SU-DHL-6 (cell line): ENCODE measurements around the gene SLC26A2.

Experiments used
- H2AFZ ChIP-seq: fragments of 200-600 bp; sonication (generic); 2 replicates; pipeline ENCODE4 v1.6.1; 2014; ENCODE audit warnings: low read depth, mild to moderate bottlenecking, moderate library complexity, mixed read lengths, antibody characterized with exemption, low read length; ENCODE audit not compliant: severe bottlenecking
- H3F3A ChIP-seq: fragments of 200-600 bp; shearing (Covaris generic); 2 replicates; pipeline ENCODE4 v1.6.0; 2016; ENCODE audit warnings: antibody characterized with exemption, mild to moderate bottlenecking; ENCODE audit not compliant: insufficient read depth
- H3K27ac ChIP-seq: fragments of 200-600 bp; sonication (generic); 2 replicates; pipeline ENCODE4 v1.5.1; 2016; ENCODE audit warnings: low read depth, mild to moderate bottlenecking, low read length, moderate library complexity, mixed read lengths
- H3K27me3 ChIP-seq: fragments of 200-600 bp; sonication (generic), shearing (Covaris generic); 2 replicates; pipeline ENCODE4 v1.6.0; 2014; ENCODE audit warnings: mild to moderate bottlenecking, low read length
- H3K36me3 ChIP-seq: fragments of 200-600 bp; sonication (generic); 2 replicates; pipeline ENCODE4 v1.6.1; 2014; ENCODE audit warnings: mild to moderate bottlenecking, low read length, mixed read lengths
- H3K4me2 ChIP-seq: fragments of 300-600, 200-600 bp; shearing (Covaris generic), sonication (generic); 2 replicates; pipeline ENCODE4 v1.6.0; 2014; ENCODE audit warnings: low read length, low read depth, mild to moderate bottlenecking; ENCODE audit not compliant: poor library complexity, severe bottlenecking
- H3K4me3 ChIP-seq: fragments of 200-600 bp; sonication (generic); 2 replicates; pipeline ENCODE4 v1.5.1; 2014; ENCODE audit warnings: antibody characterized with exemption, low read length, mild to moderate bottlenecking, mixed read lengths; ENCODE audit not compliant: insufficient read depth, poor library complexity, severe bottlenecking
- H3K79me2 ChIP-seq: fragments of 200-600 bp; sonication (generic); 2 replicates; pipeline ENCODE4 v1.6.1; 2014; ENCODE audit warnings: mild to moderate bottlenecking, low read length, moderate library complexity; ENCODE audit not compliant: insufficient read depth
- H3K9ac ChIP-seq: fragments of 200-600 bp; sonication (generic); 2 replicates; pipeline ENCODE4 v1.7.0; 2014; ENCODE audit warnings: mild to moderate bottlenecking, low read length
- H3K9me2 ChIP-seq: fragments of 200-600 bp; sonication (generic); replicated peaks from 2 replicates; pipeline ENCODE4 v1.6.1; 2014; ENCODE audit warnings: low read length; ENCODE audit not compliant: insufficient read depth
- H3K9me3 ChIP-seq: fragments of 200-600 bp; sonication (generic); 2 replicates; pipeline ENCODE4 v1.6.1; 2014; ENCODE audit warnings: low read length, mixed read lengths; ENCODE audit not compliant: insufficient read depth
- H4K20me1 ChIP-seq: fragments of 200-600 bp; sonication (generic); 2 replicates; pipeline ENCODE4 v1.6.1; 2014; ENCODE audit warnings: low read depth, mild to moderate bottlenecking, antibody characterized with exemption, low read length, moderate library complexity, mixed read lengths
- CTCF ChIP-seq: fragments of 200-600 bp; sonication (generic); IDR thresholded peaks from one replicate; pipeline ENCODE4 v1.5.1; 2017; ENCODE audit warnings: antibody characterized with exemption, mild to moderate bottlenecking, low read length, moderate library complexity; ENCODE audit not compliant: insufficient read depth, poor library complexity, severe bottlenecking
- EZH2phosphoT487 ChIP-seq: fragments of 200-600 bp; sonication (generic), shearing (Covaris generic); conservative IDR thresholded peaks from 2 replicates; pipeline ENCODE4 v1.6.1; 2018; ENCODE audit warnings: mild to moderate bottlenecking, antibody characterized with exemption, low read length, moderate library complexity, mixed read lengths

SLC26A2 gene

GRCh38 chr5:150021491-150022157 lies 61.1 kb downstream of the SLC26A2 start:
- no peak overlapping the region for H2AFZ ChIP-seq
- TF ChIP-seq CTCF (no peak), EZH2phosphoT487 (no peak)
- no peaks in the 10 kb centered on the region for H3K9me3 ChIP-seq
- H3K27ac ChIP-seq = no peak overlapping the region
- no peak overlapping the region for H3K4me3 ChIP-seq
- H3K9me2 ChIP-seq = no peaks in the 10 kb centered on the region
- no peaks in the 10 kb centered on the region for H3K79me2 ChIP-seq
- H3K27me3 ChIP-seq = no peaks in the 10 kb centered on the region
- H3K4me2 ChIP-seq = no peak overlapping the region
- H3K36me3 ChIP-seq = peaks cover 22% of the 10 kb centered on the region; the same call in 1 of the 2 replicates
- H3F3A ChIP-seq = no peaks in the 10 kb centered on the region
- no peaks in the 10 kb centered on the region for H4K20me1 ChIP-seq
- H3K9ac ChIP-seq = no peak overlapping the region

GRCh38 chr5:150022158-150022531 lies 61.6 kb downstream of the SLC26A2 start:
- Histone ChIP-seq H3K9me3 (no peaks in the 10 kb centered on the region), H3K9me2 (no peaks in the 10 kb centered on the region), H3K27ac (no peak overlapping the region), H2AFZ (no peak overlapping the region), H3K4me2 (no peak overlapping the region), H3F3A (no peaks in the 10 kb centered on the region), H3K4me3 (no peak overlapping the region), H3K9ac (no peak overlapping the region), H4K20me1 (no peaks in the 10 kb centered on the region), H3K36me3 (peaks cover 17% of the 10 kb centered on the region; the same call in 1 of the 2 replicates), H3K79me2 (no peaks in the 10 kb centered on the region), H3K27me3 (no peaks in the 10 kb centered on the region)
- TF ChIP-seq EZH2phosphoT487 (no peak), CTCF (no peak)

GRCh38 chr5:150022681-150023080 lies 62.1 kb downstream of the SLC26A2 start:
- H3K9me2 ChIP-seq = no peaks in the 10 kb centered on the region
- no peak overlapping the region for H3K9ac ChIP-seq
- H3K27ac ChIP-seq = no peak overlapping the region
- H3F3A ChIP-seq = no peaks in the 10 kb centered on the region
- H3K79me2 ChIP-seq = no peaks in the 10 kb centered on the region
- H3K36me3 ChIP-seq = peaks cover 16% of the 10 kb centered on the region; the same call in 1 of the 2 replicates
- no peak overlapping the region for H3K4me3 ChIP-seq
- no peaks in the 10 kb centered on the region for H3K9me3 ChIP-seq
- H3K27me3 ChIP-seq = no peaks in the 10 kb centered on the region
- no peaks in the 10 kb centered on the region for H4K20me1 ChIP-seq
- no peak for TF ChIP-seq CTCF
- TF ChIP-seq EZH2phosphoT487 = no peak
- H2AFZ ChIP-seq = no peak overlapping the region
- no peak overlapping the region for H3K4me2 ChIP-seq
